ENCODE data around the gene RAPGEF1.
"Not testable (repeated sequence)": the region's sequence is repeated elsewhere in the genome, so short reads cannot be mapped to it uniquely, and the experiment has no call there.

Gene RAPGEF1

DNA sequence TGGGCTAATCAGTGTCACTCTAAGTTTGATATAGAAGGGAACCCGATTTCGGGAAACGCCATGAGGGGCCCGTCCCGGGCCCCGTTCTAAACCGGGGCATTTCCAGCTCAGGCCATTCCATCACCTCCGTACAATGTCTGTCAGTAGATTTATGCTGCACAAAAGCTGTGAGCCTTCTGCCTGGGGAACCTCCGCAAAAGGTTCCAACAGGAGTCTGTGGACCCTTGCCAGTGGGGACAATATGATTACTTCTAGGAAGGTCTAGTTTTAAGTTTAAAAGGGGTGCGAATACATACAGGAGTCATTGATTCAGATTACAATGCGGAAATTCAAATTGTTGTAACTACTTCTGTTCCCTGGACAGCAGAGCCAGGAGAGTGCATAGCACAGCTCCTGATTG is 57.6 kb downstream of the RAPGEF1 start:
- no peak for DNase-seq

DNA sequence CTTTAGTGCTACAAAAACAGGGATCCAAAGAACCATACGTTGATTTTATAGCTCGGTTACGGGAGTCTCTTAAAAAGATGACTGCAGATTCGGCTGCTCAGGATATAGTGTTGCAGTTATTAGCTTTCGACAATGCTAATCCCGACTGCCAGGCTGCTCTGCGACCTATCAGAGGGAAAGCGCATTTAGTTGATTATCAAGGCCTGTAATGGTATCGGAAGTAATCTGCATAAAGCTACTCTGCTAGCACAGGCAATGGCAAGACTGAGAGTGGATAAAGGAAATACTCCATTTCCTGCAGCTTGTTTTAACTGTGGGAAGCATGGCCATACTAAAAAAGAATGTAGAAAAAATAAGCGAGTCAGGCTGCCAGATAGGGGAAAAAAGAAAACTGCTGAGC is 58.0 kb downstream of the RAPGEF1 start:
- DNase-seq, result not testable (repeated sequence)

DNA sequence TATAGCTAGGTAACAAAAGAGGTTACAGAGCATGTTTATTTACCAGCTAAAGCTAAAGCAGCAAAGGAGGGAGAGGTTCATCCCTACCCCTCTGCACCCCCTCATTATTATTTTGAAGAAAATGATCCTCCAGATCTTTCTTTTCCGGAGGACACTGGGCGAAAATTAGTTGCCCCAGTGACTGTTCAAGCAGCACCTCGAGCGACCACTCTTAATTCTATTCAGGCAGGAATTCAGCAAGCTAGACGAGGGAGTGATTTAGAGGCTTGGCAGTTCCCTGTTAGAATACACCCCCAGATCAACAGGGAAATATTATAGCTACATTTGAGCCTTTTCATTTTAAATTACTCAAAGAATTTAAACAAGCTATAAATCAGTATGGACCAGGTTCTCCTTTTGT is 58.8 kb downstream of the RAPGEF1 start:
- DNase-seq, result not testable (repeated sequence)

DNA sequence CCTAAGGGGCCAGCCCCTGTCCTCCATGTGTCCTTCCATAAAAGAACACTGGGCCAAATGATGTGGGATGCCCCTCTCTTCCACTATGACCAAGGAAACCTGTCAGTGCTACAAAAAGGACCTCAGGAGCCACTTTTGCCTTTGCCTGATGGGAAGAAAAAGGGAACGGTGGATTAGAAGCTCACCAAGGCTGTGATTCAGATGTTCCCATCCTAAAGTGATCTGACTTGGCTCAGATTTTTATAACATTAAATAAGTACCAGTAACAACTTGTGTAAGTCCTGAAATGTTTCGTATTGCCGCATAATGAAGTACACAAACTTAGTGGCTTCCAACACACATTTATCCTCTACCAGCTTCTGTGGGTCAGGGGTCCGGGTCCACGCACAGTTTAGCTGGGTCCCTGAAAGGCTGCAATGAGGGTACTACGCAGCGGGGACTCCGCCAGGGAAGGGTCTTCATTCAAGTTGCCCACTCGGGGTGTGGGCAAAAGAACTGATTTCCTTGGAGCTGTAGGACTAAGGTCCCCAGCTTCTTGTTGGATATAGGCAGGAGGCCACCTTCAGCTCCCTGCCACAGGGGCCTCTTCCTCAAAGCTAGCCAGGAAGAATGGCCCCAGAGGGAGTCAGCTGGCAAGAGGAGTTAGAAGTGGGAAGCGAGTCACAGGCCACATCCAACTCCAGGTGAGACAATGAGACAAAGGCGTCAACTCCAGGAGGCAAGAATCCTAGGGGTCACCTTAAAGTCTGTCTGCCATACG is 60.4 kb downstream of the RAPGEF1 start:
- no peak for DNase-seq

DNA sequence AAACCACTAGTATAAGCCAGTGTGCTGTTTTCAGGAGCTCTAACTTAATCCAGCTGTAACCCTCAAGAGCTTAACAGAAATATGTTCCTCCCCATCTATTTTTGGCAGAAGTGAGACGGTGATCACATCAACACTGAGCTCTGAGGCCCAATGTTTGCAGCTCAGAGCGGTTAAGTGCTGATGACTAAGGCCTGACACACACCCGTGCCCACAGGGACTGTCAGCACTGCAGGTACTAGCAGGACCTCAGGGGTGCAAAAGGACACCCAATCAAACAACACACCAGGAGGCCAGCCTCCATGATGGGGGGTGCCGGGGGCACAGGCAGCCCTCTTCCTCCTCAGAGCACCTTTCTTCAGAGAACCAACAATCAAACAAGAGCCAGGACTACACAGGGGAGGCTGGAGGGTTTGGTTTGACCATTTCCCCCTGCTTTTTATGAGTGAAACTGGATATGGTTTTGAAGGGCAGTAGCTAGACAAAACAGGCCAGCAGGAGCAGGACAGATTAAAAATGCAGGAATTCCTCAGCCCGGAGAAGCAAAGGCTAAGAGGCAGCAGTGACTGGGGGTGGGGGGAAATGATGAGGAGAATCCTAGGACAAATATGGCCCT is 61.3 kb downstream of the RAPGEF1 start:
- peak; percentile 80 for DNase-seq

DNA sequence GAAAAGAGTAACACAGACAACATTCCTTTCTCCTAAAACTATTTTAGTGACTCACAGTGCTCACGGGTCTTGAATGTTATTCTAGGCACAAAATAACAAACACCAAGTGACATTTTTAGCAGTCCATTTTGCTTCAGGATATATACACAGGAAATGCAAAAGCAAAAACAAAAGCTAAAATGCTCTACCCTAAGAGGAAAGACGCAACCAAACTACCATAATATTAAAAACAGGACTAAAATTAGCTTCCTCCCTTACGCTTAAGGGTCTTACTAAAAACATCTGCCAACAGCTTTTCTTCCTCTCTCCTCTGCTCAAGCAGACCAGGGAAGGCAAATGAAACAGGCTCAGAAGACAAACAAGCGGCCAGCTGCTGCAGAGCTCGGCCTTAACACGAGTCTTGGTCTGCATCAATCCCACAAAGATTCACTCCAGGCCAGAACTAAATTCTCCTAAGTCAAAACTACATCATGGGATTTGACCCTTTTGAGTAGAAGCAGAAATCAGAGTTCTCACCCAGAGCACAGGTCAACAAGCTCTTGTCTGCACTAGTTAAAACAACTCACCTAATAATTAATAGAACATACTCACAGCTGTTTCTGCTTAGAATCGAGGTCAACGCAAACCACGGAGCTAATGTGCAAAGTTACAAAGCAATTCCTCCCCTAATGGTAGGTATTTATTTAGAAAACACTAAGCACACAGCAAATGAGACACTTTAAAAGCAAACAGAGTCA is 62.3 kb downstream of the RAPGEF1 start:
- peak; percentile 61 for DNase-seq

DNA sequence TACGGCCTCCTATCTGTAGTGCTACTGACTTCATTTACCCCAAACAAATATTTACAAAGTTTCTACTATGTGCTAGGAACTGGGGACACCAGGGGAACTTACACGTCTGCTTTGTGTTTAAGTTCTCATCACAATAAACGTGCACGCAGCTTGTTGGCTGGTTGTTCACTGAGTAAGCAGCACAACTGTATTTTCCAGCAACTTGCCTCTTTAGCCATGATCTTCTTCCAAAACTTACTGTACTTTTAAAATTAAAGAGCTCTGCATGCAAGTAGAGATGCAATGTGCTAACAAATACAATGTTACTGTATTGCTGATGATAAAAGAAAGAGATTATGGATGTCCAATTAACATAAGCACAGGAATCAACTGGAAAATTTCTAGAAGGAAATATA is 62.8 kb downstream of the RAPGEF1 start:
- DNase-seq, result no peak

DNA sequence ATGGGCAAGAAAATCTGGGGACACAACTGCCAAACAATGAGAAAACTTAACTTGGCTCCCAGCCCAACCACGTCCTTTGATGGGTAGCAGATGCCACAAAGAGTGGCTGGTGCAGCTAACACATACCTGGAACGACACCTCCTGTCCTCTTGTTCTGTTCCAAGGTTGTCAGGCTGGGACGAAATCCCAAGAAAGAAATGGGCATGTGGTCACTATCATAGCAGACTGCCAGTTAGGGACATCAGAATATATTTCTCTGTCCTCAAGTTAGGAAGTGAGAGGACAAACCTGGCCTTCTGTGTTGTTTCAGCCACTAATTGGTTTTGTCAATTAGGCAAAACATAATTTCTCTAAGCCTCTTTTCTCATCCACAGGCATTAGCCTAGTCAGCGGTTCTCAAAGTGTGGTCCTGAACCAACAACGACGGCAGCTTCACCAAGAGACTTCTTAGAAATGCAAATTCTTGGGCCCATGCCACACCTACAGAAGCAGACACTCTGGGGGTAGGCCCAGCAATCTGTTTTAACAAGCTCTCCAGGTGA is 63.4 kb downstream of the RAPGEF1 start:
- DNase-seq, result peak; percentile 27

DNA sequence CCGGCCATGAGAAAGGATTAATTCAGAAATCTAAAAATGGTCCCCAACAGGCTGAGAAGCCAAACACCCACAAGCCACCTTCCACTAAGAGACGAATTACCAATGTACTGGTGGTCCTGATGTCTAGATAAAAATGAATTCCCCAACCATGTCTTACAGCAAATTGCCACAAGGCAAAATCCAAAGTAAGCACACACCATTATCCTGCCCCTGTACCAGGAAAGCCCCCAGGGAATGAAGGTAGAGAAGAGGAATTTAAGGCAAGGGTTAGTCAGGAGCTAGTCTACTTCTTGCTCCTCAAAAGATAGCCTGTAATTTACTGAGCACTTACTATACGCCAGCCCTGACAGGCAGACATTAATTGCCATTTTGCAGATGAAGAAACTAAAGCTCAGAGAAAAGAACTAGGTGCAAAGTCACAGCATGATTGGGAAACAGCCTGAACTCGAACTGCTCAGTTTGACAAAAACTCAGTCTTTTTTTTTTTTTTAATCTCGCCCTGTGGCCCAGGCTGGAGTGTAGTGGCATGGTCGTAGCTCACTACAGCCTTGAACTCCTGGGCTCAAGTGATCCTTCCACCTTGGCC is 64.3 kb downstream of the RAPGEF1 start:
- no peak for DNase-seq

DNA sequence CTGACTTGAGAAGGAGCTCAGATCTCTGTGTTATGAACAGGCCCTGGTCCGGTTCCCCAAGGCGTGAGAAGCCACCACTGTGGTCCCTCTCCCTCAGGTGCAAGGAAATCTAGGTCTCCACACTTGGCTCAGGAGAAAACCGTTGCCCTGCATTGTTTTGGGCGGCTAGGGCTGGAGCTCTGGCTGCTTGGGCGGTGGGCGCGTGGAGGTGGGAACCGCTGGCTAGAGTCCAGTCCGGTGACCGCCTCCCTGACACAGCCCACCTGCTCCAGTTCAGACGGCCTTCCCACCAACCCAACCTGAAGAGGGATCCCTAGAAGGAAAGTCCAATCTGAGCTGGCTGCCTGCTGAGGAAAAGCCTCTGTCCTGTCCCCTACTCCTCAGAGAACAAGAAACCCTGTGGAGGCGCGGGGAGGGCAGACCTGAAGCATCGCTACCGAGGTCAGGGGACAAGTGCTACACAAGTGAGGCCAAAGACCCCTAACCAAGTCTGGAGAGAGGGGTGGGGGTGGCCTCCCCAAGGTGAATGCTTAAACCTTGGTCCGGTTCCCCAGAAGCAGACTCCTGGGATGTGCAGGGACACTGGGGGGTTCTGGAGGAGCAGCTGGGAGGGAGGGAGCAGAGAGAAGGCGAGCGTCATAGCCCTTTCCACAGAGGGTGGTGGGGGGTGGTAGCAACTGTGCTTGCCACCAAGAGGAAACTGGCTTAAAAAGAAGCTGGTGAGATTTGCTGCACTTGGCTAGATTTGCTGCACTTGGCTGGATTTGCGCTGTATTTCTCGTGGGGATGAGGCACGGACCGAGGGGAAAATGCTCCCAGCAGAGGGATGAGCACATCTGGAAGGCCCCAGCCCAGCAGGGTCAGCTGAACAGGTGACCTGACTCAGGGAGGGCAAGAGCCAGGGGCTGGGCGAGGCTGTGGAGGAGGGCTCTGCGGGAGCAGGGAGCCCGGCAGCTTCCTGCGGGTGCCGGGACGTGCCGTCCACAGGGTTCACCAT is 65.2 kb downstream of the RAPGEF1 start:
- no peak for DNase-seq

DNA sequence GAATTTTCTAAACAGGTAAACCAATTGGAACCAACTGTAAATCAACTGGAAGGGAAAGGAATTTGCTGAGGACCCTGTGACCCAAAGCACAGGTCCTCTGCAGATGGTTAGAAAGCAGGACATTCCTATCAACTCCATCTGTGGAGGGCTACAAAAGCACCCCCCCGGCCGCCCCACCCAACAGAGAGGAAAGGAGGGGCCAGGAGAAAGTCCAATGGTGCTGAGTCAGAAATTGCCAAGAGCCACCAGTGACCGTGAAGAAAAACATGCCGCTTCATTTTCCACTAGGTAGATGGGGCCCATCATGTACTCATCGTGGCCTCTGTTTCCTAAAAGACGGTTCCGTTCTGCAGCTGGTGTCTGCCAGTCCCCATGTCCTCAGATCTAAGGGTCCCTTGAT is 66.3 kb downstream of the RAPGEF1 start:
- no peak for DNase-seq

DNA sequence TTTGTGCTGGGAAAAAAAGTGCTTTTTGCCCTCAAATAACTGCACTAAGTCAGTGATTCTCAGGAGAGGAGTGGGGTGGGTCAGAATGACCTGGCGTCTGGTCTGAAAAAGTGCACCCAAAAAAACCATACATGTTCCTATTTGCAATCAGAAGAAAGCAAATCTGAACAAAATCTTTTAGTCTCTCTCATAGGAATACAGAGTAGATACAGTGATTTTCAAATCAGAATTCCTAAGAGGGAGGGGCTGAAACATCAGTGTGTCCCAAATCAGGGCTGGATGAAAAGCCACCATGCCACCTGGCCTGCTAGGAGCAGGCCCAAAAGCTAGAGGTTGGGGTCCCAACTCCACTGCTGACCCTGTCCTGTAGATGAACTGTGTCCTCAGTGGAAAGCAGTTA is 66.8 kb downstream of the RAPGEF1 start:
- no peak for DNase-seq

DNA sequence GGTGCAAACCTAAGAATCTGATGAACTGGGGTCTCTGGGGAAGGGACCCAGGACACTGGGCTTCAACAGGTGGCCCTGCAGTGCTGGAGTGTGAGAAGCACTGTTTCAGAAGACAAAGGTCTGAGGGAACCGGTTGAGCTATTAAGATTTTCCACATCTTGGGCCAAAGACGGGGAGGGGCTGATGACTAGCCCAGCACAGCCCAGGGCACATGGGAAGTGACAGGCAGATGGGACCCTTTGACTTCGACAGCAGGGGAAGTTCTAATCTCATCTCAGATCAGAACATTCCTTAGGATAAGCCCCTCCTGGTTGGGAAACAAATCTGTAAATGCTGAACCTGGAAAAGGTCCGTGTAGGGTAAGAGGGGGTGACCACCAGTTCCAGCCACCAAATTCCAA is 67.4 kb downstream of the RAPGEF1 start:
- no peak for DNase-seq

DNA sequence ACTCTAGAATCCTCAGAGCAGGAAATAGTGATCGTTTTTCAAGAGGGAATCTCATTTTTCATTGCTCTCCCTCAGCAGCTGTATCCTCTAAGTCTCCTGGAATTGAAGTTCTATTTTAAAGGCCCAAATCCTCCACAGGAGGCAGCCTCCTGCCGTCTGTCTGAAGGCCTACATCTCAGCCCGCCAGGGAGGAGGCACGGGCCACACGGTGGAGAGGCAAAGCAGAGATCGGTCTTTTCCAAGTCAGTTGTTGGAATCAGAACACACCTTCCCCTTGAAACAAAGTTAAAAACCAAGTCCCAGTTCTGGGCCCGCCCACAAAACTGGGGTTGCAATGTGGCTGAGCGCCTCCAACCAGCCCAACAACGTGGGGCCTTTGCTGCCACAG is 68.7 kb downstream of the RAPGEF1 start:
- no peak for DNase-seq

DNA sequence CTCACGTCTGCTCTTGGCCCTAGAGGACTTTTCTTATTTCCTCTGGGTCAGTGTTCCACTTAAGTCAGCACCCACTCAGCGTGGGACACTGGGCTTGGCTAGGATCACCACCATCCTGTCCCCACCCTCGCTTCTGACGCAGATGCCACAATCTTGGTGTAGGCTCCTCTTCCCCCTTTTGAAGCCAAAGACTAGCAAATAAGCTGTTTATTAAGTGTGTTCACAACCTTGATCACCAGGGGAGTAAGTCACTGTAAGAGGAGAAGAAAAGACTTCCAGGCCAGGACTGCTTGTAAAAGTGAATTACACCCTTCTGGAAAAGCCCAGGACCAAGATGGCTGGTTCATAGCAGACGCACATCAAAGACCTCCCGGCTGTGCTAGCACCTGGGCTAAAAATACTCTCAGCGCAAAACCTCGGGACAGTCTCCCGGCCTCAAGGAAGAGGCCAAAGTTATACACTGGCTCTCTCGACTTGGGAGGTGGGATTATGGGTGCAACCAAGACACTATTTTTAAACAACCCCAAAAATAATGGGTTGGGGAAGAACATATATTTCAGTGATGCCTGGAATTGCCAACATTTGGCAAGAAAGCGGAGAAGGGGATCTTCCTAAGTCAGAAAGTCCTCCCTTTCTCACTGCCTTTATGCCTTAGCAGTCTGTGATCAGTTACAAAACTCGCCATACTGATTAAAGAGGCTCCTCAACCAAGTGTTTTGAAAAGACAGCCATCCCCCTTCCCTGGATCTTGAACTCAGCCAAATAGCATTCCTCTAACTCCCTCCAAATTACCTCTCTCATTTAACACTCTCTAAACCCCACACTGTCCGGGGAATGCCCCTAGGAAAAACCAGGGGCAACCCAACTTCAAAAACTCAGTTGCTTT is 69.4 kb downstream of the RAPGEF1 start:
- DNase-seq, result no peak

DNA sequence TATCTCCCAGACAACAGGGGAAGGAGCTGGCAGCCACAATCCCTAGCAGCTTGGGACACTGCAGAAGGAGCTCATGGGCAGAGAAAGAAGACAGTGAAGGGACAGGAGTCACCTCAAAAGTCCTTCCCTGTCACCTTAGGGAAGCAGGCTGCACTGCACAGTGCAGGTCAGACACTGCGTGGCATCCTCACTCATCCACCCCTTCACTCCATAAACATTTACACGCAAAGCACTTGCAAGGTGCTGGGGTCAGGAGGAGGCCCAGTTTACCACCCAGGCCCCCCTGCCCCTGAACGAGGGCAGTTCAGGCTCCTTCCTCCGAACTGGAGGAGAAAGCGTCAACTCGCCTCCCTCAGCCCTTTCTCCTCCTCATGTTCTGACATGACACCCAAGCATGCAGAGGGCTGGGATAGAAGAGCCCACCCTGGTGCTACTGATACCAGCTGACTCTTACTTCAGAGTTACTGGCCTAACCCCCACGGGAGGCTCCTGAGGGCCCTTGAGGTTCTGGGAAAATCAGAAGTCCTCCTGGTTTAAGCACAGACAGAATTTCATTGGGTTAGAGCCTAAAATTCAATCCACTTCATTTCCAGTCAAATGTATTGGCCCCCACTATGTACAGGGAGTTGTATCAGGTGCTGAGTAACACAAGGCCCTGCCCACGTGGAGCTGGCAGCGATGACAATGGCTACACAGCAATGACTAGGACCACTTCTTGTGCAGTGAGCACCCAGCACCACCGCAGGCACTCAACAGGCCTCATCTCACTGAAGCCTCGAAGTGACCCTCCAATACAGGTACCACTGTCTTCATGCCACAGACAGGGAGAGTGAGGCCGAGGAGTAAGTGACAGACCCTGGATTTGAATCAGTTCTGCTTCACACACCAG is 70.4 kb downstream of the RAPGEF1 start:
- DNase-seq, result no peak

DNA sequence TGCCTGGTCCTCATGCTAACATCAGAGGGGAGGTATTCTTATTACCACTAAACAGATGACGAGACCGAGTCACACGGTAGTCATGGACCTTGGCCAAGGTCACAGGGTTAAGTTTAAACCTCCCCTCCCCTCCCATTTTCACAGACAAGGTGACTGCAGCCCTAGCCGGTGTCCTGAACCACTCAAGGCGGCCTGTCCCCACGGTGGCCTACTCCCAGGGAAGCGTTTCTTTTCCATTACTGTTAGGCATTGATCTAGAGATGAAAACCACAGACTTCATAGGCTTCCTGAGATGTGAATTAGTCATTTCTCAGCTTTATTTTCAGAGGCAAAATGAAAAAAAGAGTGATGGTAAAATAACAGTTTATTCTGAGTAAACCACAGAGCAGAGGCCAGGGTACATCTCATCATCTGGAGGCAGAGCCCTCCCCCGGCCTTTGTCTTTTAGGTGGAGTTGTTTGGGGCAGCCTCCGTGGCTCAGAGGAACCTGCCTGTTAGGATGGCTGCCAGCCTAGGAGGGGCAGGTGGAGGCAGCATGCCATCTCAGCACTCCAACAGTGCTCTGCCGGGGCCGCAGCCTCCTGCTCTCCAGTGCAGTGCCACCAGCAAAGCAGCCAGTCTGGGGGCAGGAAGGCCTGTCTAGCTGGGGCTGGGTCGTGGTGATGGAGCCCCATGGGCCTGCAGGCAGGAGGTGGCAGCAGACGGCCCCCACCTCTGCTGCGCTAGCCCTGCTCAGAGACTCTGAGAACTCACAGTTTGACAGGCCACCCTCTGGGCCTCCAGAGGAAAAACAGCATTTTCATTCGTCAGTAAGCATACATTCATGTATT is 71.2 kb downstream of the RAPGEF1 start:
- DNase-seq, result peak; percentile 68

DNA sequence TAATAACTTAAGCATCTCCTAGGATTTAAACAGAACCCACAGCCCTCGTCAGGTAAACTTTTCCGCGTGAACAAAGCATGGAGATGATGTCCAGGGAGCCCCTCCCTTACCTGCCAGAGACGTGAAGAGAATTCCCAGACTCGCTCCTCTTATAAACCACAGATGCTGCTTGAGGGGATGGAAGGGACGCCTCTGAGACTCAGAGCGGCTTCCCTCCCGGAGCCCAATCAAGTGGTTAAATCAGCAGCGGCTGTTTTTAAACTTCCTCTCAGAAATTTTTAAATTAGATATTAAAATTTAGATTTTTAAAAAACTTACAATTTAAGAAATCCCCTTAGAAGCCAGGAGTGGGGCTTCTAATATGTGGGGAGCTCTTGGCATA is 71.8 kb downstream of the RAPGEF1 start:
- DNase-seq, result no peak

DNA sequence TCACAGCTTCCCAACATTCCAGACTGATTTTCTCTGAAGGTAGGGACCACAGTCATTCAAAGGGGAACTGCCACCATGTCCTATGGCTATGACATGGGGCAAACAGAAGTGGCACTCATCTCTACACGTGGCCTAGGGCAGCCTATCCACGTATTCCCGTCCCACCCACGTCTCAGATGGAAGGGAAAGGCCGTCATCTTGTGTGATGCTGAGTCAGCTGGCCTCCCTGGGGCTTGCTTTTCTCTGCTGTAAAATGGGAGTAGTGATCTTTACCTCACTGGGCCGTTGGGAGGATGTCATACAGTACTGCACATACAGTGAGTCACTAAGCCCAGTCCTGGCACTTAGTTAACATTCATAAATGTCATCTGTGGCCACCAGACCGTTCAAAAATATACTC is 72.3 kb downstream of the RAPGEF1 start:
- no peak for DNase-seq
